ENCODE measurements around the gene KIR2DL1.
"Not testable (repeated sequence)": the region's sequence is repeated elsewhere in the genome, so short reads cannot be mapped to it uniquely, and the experiment has no call there.

KIR2DL1 gene

DNA sequence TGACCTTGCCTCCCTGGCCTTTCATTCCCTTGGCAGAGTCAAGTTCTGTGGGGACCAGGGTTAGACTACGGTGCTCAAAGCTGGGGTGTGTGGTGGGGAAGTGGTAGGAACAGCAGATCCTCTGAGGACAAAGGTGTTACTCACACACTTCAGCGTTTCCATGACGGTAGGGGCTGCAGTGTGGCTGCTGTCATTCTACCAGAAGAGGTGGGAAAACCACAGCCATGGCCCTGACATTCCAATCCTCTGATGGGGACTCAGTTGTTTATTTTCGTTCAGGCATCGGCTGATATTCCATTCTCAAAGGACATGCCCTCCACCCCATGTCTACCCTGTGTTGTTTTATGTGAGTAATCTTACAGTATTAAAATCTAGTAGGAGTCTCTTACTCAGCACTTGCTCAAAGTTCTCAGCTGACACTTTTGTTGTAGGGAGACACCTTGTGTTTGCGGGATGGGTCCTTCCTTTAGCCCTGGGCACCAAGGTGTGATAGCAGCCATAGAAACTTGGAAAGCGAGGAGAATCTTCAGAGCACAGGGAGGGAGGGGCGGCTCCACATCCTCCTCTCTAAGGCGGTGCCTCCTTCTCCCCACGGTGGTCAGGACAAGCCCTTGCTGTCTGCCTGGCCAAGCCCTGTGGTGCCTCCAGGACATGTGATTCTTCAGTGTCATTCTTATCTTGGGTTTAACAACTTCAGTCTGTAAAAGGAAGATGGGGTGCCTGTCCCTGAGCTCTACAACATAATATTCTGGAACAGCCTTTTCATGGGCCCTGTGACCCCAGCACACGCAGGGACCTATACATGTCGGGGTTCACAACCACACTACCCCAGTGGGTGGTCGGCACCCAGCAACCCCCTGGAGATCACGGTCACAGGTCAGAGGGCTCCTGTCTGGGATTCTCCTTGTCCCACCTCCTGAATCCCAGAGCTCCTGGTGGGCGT is 1.7 kb downstream of the KIR2DL1 start:
- DNase-seq (ENCODE audit: low read depth in 2 of 2), result not testable (repeated sequence)

DNA sequence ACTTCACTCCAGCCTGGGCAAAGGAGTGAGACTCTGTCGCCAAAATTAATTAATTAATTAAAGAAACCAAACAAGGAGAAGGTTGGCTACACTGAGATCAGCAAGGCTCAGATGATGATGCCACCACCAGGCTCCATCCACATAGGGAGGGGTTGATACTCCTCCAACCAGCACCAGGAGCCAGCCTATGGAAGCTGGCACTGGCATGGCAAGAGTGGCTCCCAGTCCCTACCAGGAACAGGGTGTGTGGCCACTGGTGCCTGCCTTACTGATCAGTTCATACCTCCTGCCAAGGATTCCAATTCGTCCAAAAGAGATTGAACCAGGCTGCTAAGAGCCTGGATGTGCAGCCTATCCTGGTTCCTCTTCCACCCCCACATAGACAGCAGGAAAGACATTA is 3.1 kb downstream of the KIR2DL1 start:
- not testable (repeated sequence) for DNase-seq (ENCODE audit: low read depth in 2 of 2)

GRCh38 chr19:54775095-54775815 is 5.7 kb downstream of the KIR2DL1 start:
- DNase-seq (ENCODE audit: low read depth in 2 of 2), result not testable (repeated sequence)

- not testable (repeated sequence) for DNase-seq (ENCODE audit: low read depth in 2 of 2)
Observed at GRCh38 chr19:54775830-54776229, 6.2 kb downstream of the KIR2DL1 start.

DNA sequence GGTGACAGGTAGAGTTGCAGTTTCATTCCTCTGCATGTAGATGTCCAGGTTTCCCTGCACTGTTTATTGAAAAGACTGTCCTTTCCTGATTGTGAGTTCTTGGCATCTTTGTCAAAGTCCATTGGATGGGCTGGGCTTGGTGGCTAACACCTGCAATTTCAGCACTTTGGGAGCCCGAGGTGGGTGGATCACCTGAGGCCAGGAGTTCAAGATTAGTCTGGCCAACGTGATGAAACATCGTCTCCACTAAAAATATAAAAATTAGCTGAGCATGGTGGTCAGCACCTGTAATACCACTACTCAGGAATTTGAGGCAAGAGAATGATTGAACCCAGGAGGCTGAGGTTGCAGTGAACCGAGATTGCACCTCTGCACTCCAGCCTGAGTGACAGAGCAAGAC is 8.3 kb downstream of the KIR2DL1 start:
- DNase-seq (ENCODE audit: low read depth in 2 of 2), result not testable (repeated sequence)

DNA sequence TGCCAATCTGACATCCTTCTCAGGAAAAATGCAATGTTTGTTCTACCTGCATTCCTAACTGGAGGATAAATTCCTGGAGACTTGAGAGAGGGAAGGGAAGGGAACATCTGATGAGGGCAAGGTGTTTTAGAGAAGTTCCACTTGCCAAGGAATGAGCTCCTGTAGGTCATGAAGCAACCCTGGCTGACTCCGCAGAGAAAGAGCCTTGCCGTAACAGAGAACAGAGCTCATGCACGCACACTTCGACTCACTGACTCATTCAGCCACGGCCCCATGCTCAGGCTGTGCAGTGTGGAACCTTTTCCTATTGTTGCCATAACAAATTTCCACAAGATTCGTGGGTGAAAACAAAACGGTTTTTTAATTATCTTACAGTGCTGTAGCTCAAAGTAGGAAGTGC is 9.3 kb downstream of the KIR2DL1 start:
- not testable (repeated sequence) for DNase-seq (ENCODE audit: low read depth in 2 of 2)

- not testable (repeated sequence) for DNase-seq (ENCODE audit: low read depth in 2 of 2)
Observed at GRCh38 chr19:54782916-54783315, 13.3 kb downstream of the KIR2DL1 start.

DNA sequence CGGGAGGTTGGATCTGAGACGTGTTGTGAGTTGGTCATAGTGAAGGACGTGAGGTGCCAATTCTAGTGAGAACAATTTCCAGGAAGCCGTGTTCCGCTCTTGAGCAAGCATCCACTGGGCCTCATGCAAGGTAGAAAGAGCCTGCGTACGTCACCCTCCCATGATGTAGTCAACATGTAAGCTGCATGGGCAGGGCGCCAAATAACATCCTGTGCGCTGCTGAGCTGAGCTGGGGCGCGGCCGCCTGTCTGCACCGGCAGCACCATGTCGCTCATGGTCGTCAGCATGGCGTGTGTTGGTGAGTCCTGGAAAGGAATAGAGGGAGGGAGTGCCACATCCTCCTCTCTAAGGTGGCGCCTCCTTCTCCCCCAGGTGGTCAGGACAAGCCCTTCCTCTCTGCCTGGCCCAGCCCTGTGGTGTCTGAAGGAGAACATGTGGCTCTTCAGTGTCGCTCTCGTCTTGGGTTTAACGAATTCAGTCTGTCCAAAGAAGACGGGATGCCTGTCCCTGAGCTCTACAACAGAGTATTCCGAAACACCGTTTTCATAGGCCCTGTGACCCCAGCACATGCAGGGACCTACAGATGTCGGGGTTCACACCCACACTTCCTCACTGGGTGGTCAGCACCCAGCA is 16.6 kb downstream of the KIR2DL1 start:
- DNase-seq (ENCODE audit: low read depth in 2 of 2), result not testable (repeated sequence)

GRCh38 chr19:54788154-54788553 is 18.6 kb downstream of the KIR2DL1 start:
- not testable (repeated sequence) for DNase-seq (ENCODE audit: low read depth in 2 of 2)

DNA sequence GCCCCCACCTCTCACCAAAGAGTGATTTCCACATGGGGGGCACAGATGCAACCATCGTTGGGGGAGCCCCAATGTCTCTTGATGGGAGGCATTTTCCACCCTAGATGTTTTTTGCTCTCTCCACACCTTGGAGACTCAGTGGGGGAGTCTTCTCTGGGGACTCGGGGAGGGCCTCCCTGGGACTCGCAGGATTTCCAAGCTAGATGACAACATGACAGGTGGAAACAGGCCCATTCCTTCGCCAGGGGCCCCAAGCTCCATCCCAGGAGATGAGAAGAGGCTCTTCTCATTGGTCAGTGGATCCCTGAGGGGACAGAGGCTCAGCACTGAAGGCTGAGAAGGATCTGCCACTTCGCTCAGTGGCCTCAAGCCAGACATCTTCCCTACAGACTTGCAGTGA is 21.1 kb downstream of the KIR2DL1 start:
- DNase-seq (ENCODE audit: low read depth in 2 of 2), result no peak

DNA sequence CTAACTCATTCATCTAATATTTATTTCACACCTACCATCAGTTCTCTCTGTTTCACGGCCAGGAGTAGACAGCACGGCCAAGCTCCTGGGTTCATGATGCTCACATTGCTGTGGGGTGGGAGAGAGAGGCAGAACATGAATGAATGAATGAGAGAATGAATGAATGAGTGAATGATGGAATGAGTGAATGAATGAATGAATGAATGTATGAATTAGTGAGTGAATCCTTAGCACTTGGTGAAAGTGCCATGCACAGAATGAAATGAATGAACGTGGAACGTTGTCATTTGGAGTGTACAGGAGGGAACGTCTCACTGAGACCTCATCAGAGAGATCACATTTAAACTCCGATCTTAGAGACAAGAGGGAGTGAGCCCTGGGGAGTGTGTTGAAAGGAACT is 21.9 kb downstream of the KIR2DL1 start:
- no peak for DNase-seq (ENCODE audit: low read depth in 2 of 2)

GRCh38 chr19:54792814-54793213 is 23.2 kb downstream of the KIR2DL1 start:
- DNase-seq (ENCODE audit: low read depth in 2 of 2), result no peak

- DNase-seq (ENCODE audit: low read depth in 2 of 2), result no peak
Observed at GRCh38 chr19:54795758-54796157, 26.2 kb downstream of the KIR2DL1 start.

GRCh38 chr19:54803410-54803809 is 33.8 kb downstream of the KIR2DL1 start, which contains the start of gene KIR2DL4:
Gene KIR2DL4, plus strand, starts transcription at chr19:54803610. Its CDS starts 42 bp downstream, at chr19:54803652.
- no peak for DNase-seq (ENCODE audit: low read depth in 2 of 2)

DNA sequence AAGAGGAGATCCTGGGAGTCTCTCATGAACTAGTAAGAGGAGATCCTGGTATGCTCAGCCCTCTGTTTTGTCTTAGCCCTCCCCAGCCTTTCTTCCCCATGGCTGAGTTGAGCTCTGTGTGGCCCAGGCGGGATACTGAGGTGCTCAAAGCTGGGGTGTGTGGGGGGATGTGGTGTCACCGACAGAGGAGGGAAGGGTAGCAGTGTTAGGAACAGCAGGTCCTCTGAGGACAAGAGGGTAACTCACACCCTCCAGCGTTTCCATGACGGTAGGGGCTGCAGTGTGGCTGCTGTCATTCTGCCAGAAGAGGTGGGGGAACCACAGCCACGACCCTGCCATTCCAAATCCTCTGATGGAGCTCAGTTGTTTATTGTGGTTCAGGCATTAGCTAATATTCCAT is 34.5 kb downstream of the KIR2DL1 start:
- no peak for DNase-seq (ENCODE audit: low read depth in 2 of 2)

- DNase-seq (ENCODE audit: low read depth in 2 of 2), result no peak
Observed at GRCh38 chr19:54804571-54804970, 35.0 kb downstream of the KIR2DL1 start.

GRCh38 chr19:54805665-54806515 is 36.3 kb downstream of the KIR2DL1 start:
- no peak for DNase-seq (ENCODE audit: low read depth in 2 of 2)

DNA sequence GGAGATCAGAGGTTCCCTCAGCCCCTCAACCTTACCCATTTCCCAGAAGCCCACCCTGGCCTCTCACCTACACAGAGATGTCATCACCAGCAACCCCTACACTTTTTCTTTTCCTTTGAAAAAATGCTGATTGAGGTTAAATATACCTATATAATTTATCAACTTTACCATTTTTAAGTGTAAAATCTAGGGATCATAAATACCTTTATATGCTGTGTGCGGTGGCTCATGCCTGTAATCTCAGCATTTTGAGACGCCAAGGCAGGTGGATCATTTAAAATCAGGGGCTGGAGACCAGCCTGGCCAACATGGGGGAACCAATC is 36.9 kb downstream of the KIR2DL1 start:
- no peak for DNase-seq (ENCODE audit: low read depth in 2 of 2)

DNA sequence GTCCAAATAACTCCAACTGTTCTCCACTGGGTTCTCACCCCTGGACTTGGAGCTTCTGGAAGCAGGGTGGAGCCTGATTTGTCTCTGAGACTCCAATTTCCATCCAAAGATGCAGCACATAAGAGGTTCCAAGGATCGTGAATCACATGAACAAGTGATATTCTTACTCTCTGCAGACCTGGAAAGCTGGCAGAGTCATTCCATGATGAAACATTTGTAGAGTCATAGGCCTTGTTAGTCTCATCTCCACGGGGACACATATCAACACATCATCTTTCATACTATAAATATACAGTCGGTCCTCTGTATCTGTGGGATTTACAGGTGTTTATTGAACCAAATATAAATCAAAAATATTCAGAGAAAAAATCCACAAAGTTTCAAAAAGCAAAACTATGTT is 45.0 kb downstream of the KIR2DL1 start:
- DNase-seq (ENCODE audit: low read depth in 2 of 2), result not testable (repeated sequence)

- DNase-seq (ENCODE audit: low read depth in 2 of 2), result not testable (repeated sequence)
Observed at GRCh38 chr19:54816251-54816650, 46.7 kb downstream of the KIR2DL1 start, which contains the start of gene KIR3DL1. Gene KIR3DL1, plus strand, starts transcription at chr19:54816468.
